Endodermal cell (in vitro differentiated cells): ENCODE results near the gene RSPH4A. TPM values are rescaled to one million over a fixed set of nuclear protein-coding genes. Genes with fewer than 3 reads are reported as not detected.

Experiments used
- DNase-seq: peaks from one replicate; pipeline ENCODE4 v3.0.0-alpha.2; 2017
- H3K27ac ChIP-seq: 2 replicates; pipeline ENCODE4 v1.5.1; 2013; ENCODE audit warnings: mild to moderate bottlenecking, low read depth, low read length, moderate library complexity
- H3K27me3 ChIP-seq: 2 replicates; pipeline ENCODE4 v1.6.1; 2013; ENCODE audit warnings: mild to moderate bottlenecking, low read length, moderate library complexity; ENCODE audit not compliant: insufficient read depth, control insufficient read depth, poor library complexity, severe bottlenecking
- H3K36me3 ChIP-seq: 2 replicates; pipeline ENCODE4 v1.7.0; 2013; ENCODE audit warnings: mild to moderate bottlenecking, low read length, moderate library complexity; ENCODE audit not compliant: control insufficient read depth, insufficient read depth
- H3K4me1 ChIP-seq: one replicate; pipeline ENCODE4 v1.7.0; 2013; ENCODE audit warnings: low read length; ENCODE audit not compliant: control insufficient read depth, insufficient read depth
- H3K4me3 ChIP-seq: 2 replicates; pipeline ENCODE4 v1.5.1; 2013; ENCODE audit warnings: mild to moderate bottlenecking, low read length, moderate library complexity
- H3K9ac ChIP-seq: 2 replicates; pipeline ENCODE4 v1.6.1; 2013; ENCODE audit warnings: mild to moderate bottlenecking, low read length, moderate library complexity; ENCODE audit not compliant: poor library complexity, severe bottlenecking; ENCODE audit errors: extremely low read depth
- H3K9me3 ChIP-seq: 2 replicates; pipeline ENCODE4 v1.6.1; 2013; ENCODE audit warnings: mild to moderate bottlenecking, low read length, moderate library complexity; ENCODE audit not compliant: control insufficient read depth
- H3K27ac Mint-ChIP-seq: 2 replicates; pipeline ENCODE4 v1.8.0; 2020; ENCODE audit warnings: mixed read lengths
- H3K27me3 Mint-ChIP-seq: 2 replicates; pipeline ENCODE4 v1.8.0; 2021; ENCODE audit warnings: mild to moderate bottlenecking, mixed read lengths; ENCODE audit not compliant: insufficient read depth
- H3K36me3 Mint-ChIP-seq: 2 replicates; pipeline ENCODE4 v1.8.0; 2020; ENCODE audit warnings: low read depth, mixed read lengths
- H3K4me1 Mint-ChIP-seq: 2 replicates; pipeline ENCODE4 v1.8.0; 2020; ENCODE audit warnings: mixed read lengths
- H3K4me3 Mint-ChIP-seq: 2 replicates; pipeline ENCODE4 v1.8.0; 2020; ENCODE audit warnings: mild to moderate bottlenecking, moderate library complexity, mixed read lengths
- H3K9me3 Mint-ChIP-seq: 2 replicates; pipeline ENCODE4 v1.8.0; 2020; ENCODE audit warnings: mild to moderate bottlenecking, mixed read lengths
- CTCF ChIP-seq: fragments of 200-600 bp; sonication (generic); conservative IDR thresholded peaks from 2 replicates; pipeline ENCODE4 v1.5.0; 2021; ENCODE audit warnings: antibody characterized with exemption, mild to moderate bottlenecking
- WGBS, 2 experiments: methylation state at CpG; one replicate each; pipeline versions ENCODE4 v1.1.5 to v1.1.7; 2013; ENCODE audit warnings: missing lambda C conversion rate in 2 of 2, mixed read lengths in 1 of 2; ENCODE audit not compliant: insufficient coverage in 1 of 2, insufficient read length in 1 of 2; 5-methylcytosine and 5-hydroxymethylcytosine counted together
- total RNA-seq, 2 donors: library from RNA; stranded (reverse); fragmentation: NEBNext Ultra II Directional in 1 of 2; extraction: Animal tissue kit (Norgen Biotek cat#: 25700) in 1 of 2; gene quantifications; 2 replicates in 1 of 2; 3 replicates in 1 of 2; pipeline ENCODE4 v1.2.1, GENCODE V29; 2021

The RSPH4A gene
- total RNA-seq, 2 donors from 2014 or later: 0.92 to 1.2 TPM

GRCh38 chr6:116575227-116575626, 41.1 kb upstream of the RSPH4A start:
- no peak for TF ChIP-seq CTCF
- H3K4me1 ChIP-seq: peaks cover 7% of the 10 kb centered on the region
- H3K27me3 Mint-ChIP-seq: no peaks in the 10 kb centered on the region
- H3K36me3 ChIP-seq: peaks cover 37% of the 10 kb centered on the region
- H3K9me3 Mint-ChIP-seq: no peaks in the 10 kb centered on the region
- H3K27me3 ChIP-seq: no peaks in the 10 kb centered on the region
- WGBS, 2 experiments: 95% methylated on average over 2 of the region's 2 CpGs; no CpG with 5 or more reads in 1 of the 2 experiments
- no peak overlapping the region for H3K27ac ChIP-seq
- H3K36me3 Mint-ChIP-seq: peaks cover 14% of the 10 kb centered on the region
- DNase-seq: no peak
- H3K4me3 ChIP-seq: no peak overlapping the region
- peaks cover 5% of the 10 kb centered on the region for H3K4me1 Mint-ChIP-seq
- no peak overlapping the region for H3K4me3 Mint-ChIP-seq
- no peak overlapping the region for H3K27ac Mint-ChIP-seq
- no peaks in the 10 kb centered on the region for H3K9me3 ChIP-seq
- no peak overlapping the region for H3K9ac ChIP-seq

GRCh38 chr6:116577486-116577885, 38.8 kb upstream of the RSPH4A start:
- no peaks in the 10 kb centered on the region for H3K9me3 ChIP-seq
- 97 to 100% methylated on average over 2 to 5 of the region's 5 CpGs for WGBS, 2 experiments
- no peak overlapping the region for H3K27ac Mint-ChIP-seq
- no peak overlapping the region for H3K4me3 ChIP-seq
- no peak for DNase-seq
- H3K4me1 Mint-ChIP-seq: peaks cover 5% of the 10 kb centered on the region
- H3K36me3 ChIP-seq: peaks cover 56% of the 10 kb centered on the region
- H3K9me3 Mint-ChIP-seq: no peaks in the 10 kb centered on the region
- no peak overlapping the region for H3K4me3 Mint-ChIP-seq
- no peak for TF ChIP-seq CTCF
- H3K27ac ChIP-seq: no peak overlapping the region
- H3K27me3 ChIP-seq: no peaks in the 10 kb centered on the region
- no peaks in the 10 kb centered on the region for H3K27me3 Mint-ChIP-seq
- H3K4me1 ChIP-seq: peaks cover 7% of the 10 kb centered on the region
- no peak overlapping the region for H3K9ac ChIP-seq
- H3K36me3 Mint-ChIP-seq: peaks cover 15% of the 10 kb centered on the region

- no peaks in the 10 kb centered on the region for H3K4me1 Mint-ChIP-seq
- H3K9me3 Mint-ChIP-seq: no peaks in the 10 kb centered on the region
- TF ChIP-seq CTCF: no peak
- H3K4me3 Mint-ChIP-seq: no peak overlapping the region
- Histone ChIP-seq H3K9me3 (no peaks in the 10 kb centered on the region), H3K27me3 (no peaks in the 10 kb centered on the region), H3K4me1 (no peaks in the 10 kb centered on the region), H3K36me3 (peaks cover 58% of the 10 kb centered on the region), H3K9ac (no peak overlapping the region), H3K4me3 (no peak overlapping the region), H3K27ac (no peak overlapping the region)
- peaks cover 18% of the 10 kb centered on the region for H3K36me3 Mint-ChIP-seq
- H3K27ac Mint-ChIP-seq: no peak overlapping the region
- DNase-seq: no peak
- H3K27me3 Mint-ChIP-seq: no peaks in the 10 kb centered on the region
Observed at GRCh38 chr6:116578335-116578734, 37.9 kb upstream of the RSPH4A start.
